H1 (cell line): ENCODE data around the gene TVP23A. TPM values are rescaled to one million over a fixed set of nuclear protein-coding genes. Genes with fewer than 3 reads are reported as not detected.

Experiments
- CTCF ChIA-PET: fragments of 300-600 bp; sonication (Branson Sonifier 250); formaldehyde crosslinking; loops from one replicate; lab custom pipeline; 2021; ENCODE audit not compliant: partially characterized antibody; lab: Charles Lee
- POLR2A ChIA-PET: fragments of 300-600 bp; sonication (Branson Sonifier 250); formaldehyde crosslinking; loops from one replicate; lab custom pipeline; 2021; ENCODE audit warnings: inconsistent platforms; ENCODE audit not compliant: partially characterized antibody; lab: Charles Lee
- DNase-seq, 2 experiments: peaks; one replicate each; pipeline versions ENCODE4 v3.0.0 to v3.0.0-alpha.2; 2010 to 2022; ENCODE audit warnings: low spot score in 2 of 2, low read depth in 1 of 2, mixed read lengths in 1 of 2
- FAIRE-seq: peaks from 2 replicates; lab custom pipeline; 2011; peaks lifted over from hg19 to GRCh38; lab: Jason Lieb, UNC
- H2AFZ ChIP-seq: 2 replicates; pipeline ENCODE4 v1.8.1; 2012; ENCODE audit warnings: low read length, inconsistent platforms
- H2AK5ac ChIP-seq: 2 replicates; pipeline ENCODE4 v1.6.1; 2013; ENCODE audit warnings: low read depth, low read length
- H2BK120ac ChIP-seq: replicated peaks from 2 replicates; pipeline ENCODE3; 2013; ENCODE audit warnings: low read depth, low read length, inconsistent platforms
- H2BK12ac ChIP-seq: 2 replicates; pipeline ENCODE4 v1.6.1; 2013; ENCODE audit warnings: low read depth, low read length
- H2BK15ac ChIP-seq: 2 replicates; pipeline ENCODE4 v1.6.1; 2013; ENCODE audit warnings: low read length
- H2BK20ac ChIP-seq: 2 replicates; pipeline ENCODE4 v1.6.1; 2013; ENCODE audit warnings: low read length
- H2BK5ac ChIP-seq: 2 replicates; pipeline ENCODE4 v1.6.1; 2013; ENCODE audit warnings: low read depth, low read length
- H3K14ac ChIP-seq: 2 replicates; pipeline ENCODE4 v1.6.1; 2013; ENCODE audit warnings: inconsistent platforms; ENCODE audit not compliant: insufficient read length
- H3K18ac ChIP-seq: 2 replicates; pipeline ENCODE4 v1.6.1; 2013; ENCODE audit warnings: low read length; ENCODE audit errors: extremely low read depth
- H3K23ac ChIP-seq: 2 replicates; pipeline ENCODE4 v1.6.1; 2013; ENCODE audit warnings: inconsistent platforms; ENCODE audit not compliant: insufficient read length
- H3K23me2 ChIP-seq: 2 replicates; pipeline ENCODE4 v1.6.1; 2013; ENCODE audit warnings: low read depth, low read length
- H3K27ac ChIP-seq: 2 replicates; pipeline ENCODE4 v1.6.1; 2011; ENCODE audit warnings: low read depth, low read length, inconsistent platforms
- H3K27me3 ChIP-seq, 4 experiments: replicated peaks in 1 of 4; 1 replicate in 1 of 4; 2 replicates in 3 of 4; pipeline versions ENCODE4 v1.6.1 to v1.8.1; 2011 to 2013; ENCODE audit warnings: low read length in 3 of 4, mild to moderate bottlenecking in 3 of 4, inconsistent platforms in 2 of 4, mixed read lengths in 2 of 4, moderate library complexity in 1 of 4; ENCODE audit not compliant: control insufficient read depth in 3 of 4, insufficient read depth in 3 of 4; ENCODE audit errors: extremely low read depth in 1 of 4
- H3K36me3 ChIP-seq, 4 experiments: 2 replicates each; pipeline versions ENCODE4 v1.6.1 to v1.8.1; 2011 to 2013; ENCODE audit warnings: mild to moderate bottlenecking in 4 of 4, low read length in 3 of 4, moderate library complexity in 2 of 4, control low read depth in 1 of 4, inconsistent platforms in 1 of 4; ENCODE audit not compliant: insufficient read depth in 4 of 4, control insufficient read depth in 2 of 4
- H3K4ac ChIP-seq: replicated peaks from 2 replicates; pipeline ENCODE3; 2013; ENCODE audit warnings: low read length, low read depth, mixed read lengths, inconsistent platforms; ENCODE audit not compliant: insufficient read length
- H3K4me1 ChIP-seq, 4 experiments: replicated peaks in 1 of 4; 1 replicate in 1 of 4; 2 replicates in 3 of 4; pipeline versions ENCODE4 v1.6.1 to v1.8.1; 2011 to 2013; ENCODE audit warnings: low read length in 3 of 4, inconsistent platforms in 2 of 4, mixed read lengths in 1 of 4; ENCODE audit not compliant: insufficient read depth in 4 of 4, control insufficient read depth in 3 of 4
- H3K4me2 ChIP-seq, 2 experiments: 2 replicates each; pipeline versions ENCODE4 v1.6.1 to v1.8.1; 2011 to 2013; ENCODE audit warnings: low read depth in 2 of 2, low read length in 2 of 2, control low read depth in 1 of 2, inconsistent platforms in 1 of 2, mild to moderate bottlenecking in 1 of 2; ENCODE audit not compliant: insufficient read depth in 1 of 2
- H3K4me3 ChIP-seq, 4 experiments: fragments of 200-600, 300-600 bp in 1 of 4; sonication (generic), shearing (Covaris generic), sonication (Bioruptor Twin) in 1 of 4; 2 replicates each; pipeline versions ENCODE4 v1.5.1 to v1.8.1; 2011 to 2016; ENCODE audit warnings: low read length in 4 of 4, low read depth in 3 of 4, control low read depth in 2 of 4, inconsistent platforms in 2 of 4, mild to moderate bottlenecking in 2 of 4, mixed read lengths in 1 of 4, moderate library complexity in 1 of 4; ENCODE audit not compliant: insufficient read depth in 2 of 4; ENCODE audit errors: extremely low read depth in 1 of 4
- H3K56ac ChIP-seq: replicated peaks from 2 replicates; pipeline ENCODE3; 2013; ENCODE audit warnings: low read depth, mild to moderate bottlenecking, mixed read lengths, low read length, inconsistent platforms; ENCODE audit not compliant: insufficient read length
- H3K79me1 ChIP-seq: 2 replicates; pipeline ENCODE4 v1.6.1; 2013; ENCODE audit warnings: low read depth, low read length, control low read depth
- H3K79me2 ChIP-seq, 2 experiments: 2 replicates each; pipeline versions ENCODE4 v1.6.1 to v1.8.1; 2012 to 2013; ENCODE audit warnings: low read length in 2 of 2, mild to moderate bottlenecking in 2 of 2, inconsistent platforms in 1 of 2; ENCODE audit not compliant: insufficient read depth in 2 of 2, control insufficient read depth in 1 of 2
- H3K9ac ChIP-seq, 4 experiments: replicated peaks in 1 of 4; 1 replicate in 1 of 4; 2 replicates in 3 of 4; pipeline versions ENCODE4 v1.6.1 to v1.8.1; 2011 to 2013; ENCODE audit warnings: low read depth in 3 of 4, low read length in 3 of 4, control low read depth in 2 of 4, mild to moderate bottlenecking in 2 of 4, moderate library complexity in 2 of 4, inconsistent platforms in 1 of 4; ENCODE audit errors: extremely low read depth in 1 of 4
- H3K9me3 ChIP-seq, 2 experiments: 2 replicates each; pipeline versions ENCODE4 v1.6.1 to v1.8.1; 2012 to 2013; ENCODE audit warnings: mild to moderate bottlenecking in 2 of 2, moderate library complexity in 2 of 2, control low read depth in 1 of 2, inconsistent platforms in 1 of 2, low read depth in 1 of 2, low read length in 1 of 2, mixed read lengths in 1 of 2; ENCODE audit not compliant: insufficient read depth in 2 of 2
- H4K20me1 ChIP-seq, 2 experiments: replicated peaks in 1 of 2; 2 replicates each; pipeline versions ENCODE3 to v1.8.1; 2011 to 2013; ENCODE audit warnings: inconsistent platforms in 2 of 2, low read length in 2 of 2, mild to moderate bottlenecking in 1 of 2; ENCODE audit not compliant: insufficient read depth in 2 of 2, control insufficient read depth in 1 of 2
- H4K5ac ChIP-seq: 2 replicates; pipeline ENCODE4 v1.6.1; 2013; ENCODE audit warnings: low read length, low read depth, mixed read lengths, inconsistent platforms; ENCODE audit not compliant: insufficient read length
- H4K8ac ChIP-seq: 2 replicates; pipeline ENCODE4 v1.8.0; 2013; ENCODE audit warnings: mild to moderate bottlenecking, moderate library complexity, low read length, inconsistent platforms; ENCODE audit not compliant: insufficient read depth; ENCODE audit errors: extremely low read depth
- H4K91ac ChIP-seq: replicated peaks from 2 replicates; pipeline ENCODE3; 2013; ENCODE audit warnings: low read length, mixed read lengths, inconsistent platforms; ENCODE audit not compliant: insufficient read length
- GABPA ChIP-seq: IDR thresholded peaks from 2 replicates; pipeline ENCODE4 v1.6.1; 2011; ENCODE audit warnings: mild to moderate bottlenecking, low read length, moderate library complexity, borderline replicate concordance; ENCODE audit not compliant: insufficient read depth
- HDAC2 ChIP-seq, 2 experiments: fragments of 300-600 bp in 1 of 2; sonication (generic) in 1 of 2; IDR thresholded peaks; 2 replicates each; pipeline ENCODE4 v1.6.1; 2011 to 2012; ENCODE audit warnings: low read depth in 2 of 2, low read length in 2 of 2, mild to moderate bottlenecking in 2 of 2, moderate library complexity in 2 of 2, borderline replicate concordance in 1 of 2, inconsistent platforms in 1 of 2
- KDM4A ChIP-seq: IDR thresholded peaks from one replicate; pipeline ENCODE4 v1.7.1; 2012; ENCODE audit warnings: low read depth, mild to moderate bottlenecking, moderate library complexity, low read length, inconsistent platforms; ENCODE audit not compliant: severe bottlenecking
- KDM5A ChIP-seq: fragments of 200-600 bp; IDR thresholded peaks from 2 replicates; pipeline ENCODE4 v1.7.1; 2012; ENCODE audit warnings: mild to moderate bottlenecking, low read length, inconsistent platforms, mixed read lengths
- SAP30 ChIP-seq: fragments of 300-600 bp; sonication (generic); IDR thresholded peaks from 2 replicates; pipeline ENCODE4 v1.7.1; 2012; ENCODE audit warnings: low read length, moderate library complexity, mild to moderate bottlenecking, inconsistent platforms; ENCODE audit not compliant: insufficient read depth, insufficient replicate concordance
- SIN3A ChIP-seq, 2 experiments: IDR thresholded peaks in 1 of 2; conservative IDR thresholded peaks in 1 of 2; 2 replicates each; pipeline ENCODE4 v1.6.1; 2011 to 2012; ENCODE audit warnings: low read length in 2 of 2, improper control_type of control experiment in 1 of 2, low read depth in 1 of 2, mild to moderate bottlenecking in 1 of 2
- SRF ChIP-seq: IDR thresholded peaks from 2 replicates; pipeline ENCODE4 v1.6.1; 2011; ENCODE audit warnings: mild to moderate bottlenecking, low read depth, low read length, moderate library complexity
- TAF1 ChIP-seq: IDR thresholded peaks from 2 replicates; pipeline ENCODE4 v1.6.1; 2011; ENCODE audit warnings: mild to moderate bottlenecking, low read depth, low read length
- TAF7 ChIP-seq: optimal IDR thresholded peaks from 2 replicates; pipeline ENCODE3; 2011; ENCODE audit warnings: low read depth, mild to moderate bottlenecking, inconsistent platforms, low read length, moderate library complexity, borderline replicate concordance
- WGBS, 2 experiments: shearing (Covaris generic) in 1 of 2; methylation state at CpG; one replicate each; pipeline versions ENCODE4 v1.1.6 to v1.1.7; 2013 to 2015; ENCODE audit warnings: low lambda C conversion rate in 2 of 2, mixed read lengths in 2 of 2, inconsistent platforms in 1 of 2, low coverage in 1 of 2, missing lambda C conversion rate in 1 of 2; ENCODE audit not compliant: insufficient replicate concordance in 2 of 2, insufficient coverage in 1 of 2, insufficient read length in 1 of 2; ENCODE audit errors: extremely low coverage in 1 of 2, missing lambda C conversion rate in 1 of 2; 5-methylcytosine and 5-hydroxymethylcytosine counted together
- polyA plus RNA-seq, 7 experiments: library from polyadenylated mRNA; depleted of rRNA in 3 of 7; stranded (reverse) in 5 of 7; unstranded in 2 of 7; fragments of >200 nt in 5 of 7; fragments of 200-250 nt in 2 of 7; gene quantifications; 1 replicate in 5 of 7; 2 replicates in 1 of 7; 4 replicates in 1 of 7; pipeline versions ENCODE4 v1.2.1 to v1.2.3, GENCODE V29; 2011 to 2013; ENCODE audit warnings: missing spikeins in 2 of 7, mixed read lengths in 2 of 7
- total RNA-seq: library from RNA; stranded (reverse); fragmentation: NEBNext Ultra II Directional; extraction: Animal tissue kit (Norgen Biotek cat#: 25700); gene quantifications from 2 replicates; pipeline ENCODE4 v1.2.1, GENCODE V29; 2021

Gene TVP23A
- total and polyA plus RNA-seq, 2 of the 8 experiments (the other 6 are each of a cell fraction or from before 2014, with no cell fraction given): 2.2 to 3.1 TPM

DNA sequence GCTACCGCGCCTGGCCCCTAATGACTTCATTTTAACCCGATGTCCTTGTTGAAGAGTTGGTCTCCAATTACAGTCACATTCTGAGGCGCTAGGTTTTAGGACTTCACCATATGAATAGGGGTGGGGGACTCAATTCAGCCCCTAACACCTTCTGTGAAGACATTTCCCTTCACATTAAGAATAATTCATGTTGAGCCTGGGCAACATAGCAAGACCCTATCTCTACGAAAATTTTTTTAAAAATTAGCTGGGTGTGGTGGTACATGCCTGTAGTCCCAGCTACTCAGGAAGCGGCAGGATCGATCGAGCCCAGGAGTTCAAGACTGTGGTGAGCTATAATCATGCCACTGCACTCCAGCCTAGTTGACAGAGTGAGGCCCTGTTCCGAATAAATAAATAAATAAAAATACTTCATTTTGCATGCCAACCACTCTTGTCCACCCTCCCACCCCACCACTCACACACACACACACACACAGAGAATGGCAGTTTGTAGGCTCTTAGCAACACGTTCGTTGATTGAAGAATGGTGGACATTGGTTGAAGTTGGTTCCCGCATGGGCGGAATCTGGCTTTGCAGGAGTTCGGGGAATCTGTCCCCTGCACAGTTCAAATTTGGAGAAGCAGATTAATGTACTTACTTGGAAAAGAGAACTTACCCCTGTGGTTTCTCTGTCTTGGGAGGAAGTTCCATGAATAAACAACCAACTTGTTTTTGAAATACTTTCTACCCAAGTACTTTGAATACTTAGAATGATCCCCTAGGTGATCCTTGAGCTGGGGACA lies 27.8 kb upstream of the TVP23A start:
- Histone ChIP-seq H2BK120ac (no peak overlapping the region), H4K8ac (no peak overlapping the region), H3K27ac (no peak overlapping the region), H3K23me2 (no peaks in the 10 kb centered on the region), H2BK12ac (no peak overlapping the region), H2BK5ac (no peak overlapping the region), H3K36me3 (no peaks in the 10 kb centered on the region), H4K20me1 (no peaks in the 10 kb centered on the region), H3K4me2 (no peak overlapping the region), H2AK5ac (no peak overlapping the region), H3K4me1 (no peaks in the 10 kb centered on the region), H3K27me3 (no peaks in the 10 kb centered on the region), H2AFZ (no peak overlapping the region), H4K91ac (no peak overlapping the region), H3K56ac (no peak overlapping the region), H3K23ac (no peak overlapping the region), H2BK15ac (no peak overlapping the region), H4K5ac (no peak overlapping the region), H3K79me2 (no peaks in the 10 kb centered on the region), H3K18ac (no peak overlapping the region), H3K14ac (no peak overlapping the region), H3K9me3 (no peaks in the 10 kb centered on the region), H3K79me1 (no peaks in the 10 kb centered on the region), H2BK20ac (no peak overlapping the region), H3K4ac (no peak overlapping the region), H3K9ac (no peak overlapping the region), H3K4me3 (no peak overlapping the region)
- WGBS, 2 experiments: 92% methylated on average over 14 of the region's 14 CpGs; no CpG with 5 or more reads in 1 of the 2 experiments
- FAIRE-seq (no peak), DNase-seq (no peak)
- CTCF ChIA-PET: interaction anchor here (1.2 kb wide), 1 partner anchor 72 kb away, joined by 3 read pairs; no protein-coding TSS in a partner anchor
- POLR2A ChIA-PET: no interaction called here
- TF ChIP-seq KDM4A: no peak
- no peak for TF ChIP-seq GABPA
- TF ChIP-seq TAF7: no peak
- TF ChIP-seq SIN3A (conservative IDR thresholded peaks at IDR 0.05 in 1 of 2, IDR thresholded peaks at IDR 0.05 in 1 of 2; ENCODE audit: low read depth in 1 of 2, low read length in 2 of 2): no peak
- TF ChIP-seq KDM5A: no peak
- TF ChIP-seq SRF: no peak
- TF ChIP-seq SAP30: no peak
- TF ChIP-seq TAF1: no peak
- no peak for TF ChIP-seq HDAC2 (IDR thresholded peaks at IDR 0.05; ENCODE audit: borderline replicate concordance in 1 of 2, low read depth in 2 of 2, low read length in 2 of 2)
